ENCODE data around the gene FAM227B. TPM values are rescaled to one million over a fixed set of nuclear protein-coding genes. Genes with fewer than 3 reads are reported as not detected.

Gene FAM227B
- total and polyA plus RNA-seq, 2 of the 13 experiments (the other 11 are each of a cell fraction or from before 2014, with no cell fraction given), result 1.9 to 2.6 TPM

DNA sequence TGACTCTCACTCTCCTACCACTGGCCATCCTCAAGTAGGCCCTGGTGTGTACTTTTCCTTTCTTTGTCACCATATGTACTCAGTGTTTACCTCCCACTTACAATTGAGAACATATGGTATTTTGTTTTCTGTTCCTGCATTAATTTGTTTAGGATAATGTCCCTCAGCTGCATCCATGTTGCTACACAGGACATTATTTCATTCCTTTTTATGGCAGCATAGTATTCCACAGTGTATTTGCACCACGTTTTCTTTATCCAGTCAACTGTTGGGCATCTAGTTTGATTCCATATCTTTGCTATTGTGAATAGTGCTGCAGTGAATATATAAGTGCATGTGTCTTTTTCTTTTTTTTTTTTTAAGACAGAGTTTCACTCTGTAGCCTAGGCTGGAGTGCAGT is 324.4 kb downstream of the FAM227B start:
- no peaks in the 10 kb centered on the region for H3K9me3 ChIP-seq (ENCODE audit: low read length)
- H3K27me3 ChIP-seq (ENCODE audit: control insufficient read depth in 1 of 2, insufficient read depth in 2 of 2, low read length in 2 of 2), result no peaks in the 10 kb centered on the region
- ChIA-PET CTCF (ENCODE audit: low intra/inter-chr PET ratio, low total read pairs) (no interaction called here), POLR2A (no interaction called here)
- no peak overlapping the region for H3K9ac ChIP-seq (ENCODE audit: insufficient read depth, low read depth, low read length)
- H3K79me2 ChIP-seq (ENCODE audit: insufficient read depth, low read length), result no peaks in the 10 kb centered on the region
- no peak overlapping the region for H2AFZ ChIP-seq (ENCODE audit: low read length)
- H3K4me3 ChIP-seq (replicated peaks in 1 of 3; ENCODE audit: insufficient read depth in 1 of 3, low read depth in 2 of 3, low read length in 3 of 3), result no peak overlapping the region
- WGBS (ENCODE audit: low lambda C conversion rate), result 97% methylated on average over 1 of the region's 1 CpG
- ATAC-seq (no peak), DNase-seq (ENCODE audit: low spot score) (no peak), FAIRE-seq (no peak)
- H3K4me1 ChIP-seq (ENCODE audit: insufficient read depth, low read length), result no peaks in the 10 kb centered on the region
- H3K4me2 ChIP-seq (ENCODE audit: low read depth, low read length), result no peak overlapping the region
- TF ChIP-seq, protein P1, sequence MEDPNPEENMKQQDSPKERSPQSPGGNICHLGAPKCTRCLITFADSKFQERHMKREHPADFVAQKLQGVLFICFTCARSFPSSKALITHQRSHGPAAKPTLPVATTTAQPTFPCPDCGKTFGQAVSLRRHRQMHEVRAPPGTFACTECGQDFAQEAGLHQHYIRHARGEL (CRISPR knock-in tag; IDR thresholded peaks at IDR 0.05), result no peak
- TF ChIP-seq IKZF1 (IDR thresholded peaks at IDR 0.05), result no peak
- TF ChIP-seq ZNF124 (CRISPR knock-in tag; IDR thresholded peaks at IDR 0.05), result no peak
- no peak for TF ChIP-seq FOXC1 (CRISPR knock-in tag; IDR thresholded peaks at IDR 0.05; ENCODE audit: borderline replicate concordance)
- no peak for TF ChIP-seq MZF1 (CRISPR knock-in tag; IDR thresholded peaks at IDR 0.05; ENCODE audit: borderline replicate concordance)
- TF ChIP-seq NPAS2 (CRISPR knock-in tag; IDR thresholded peaks at IDR 0.05; ENCODE audit: borderline replicate concordance), result no peak
- no peak for TF ChIP-seq ZNF629 (CRISPR knock-in tag; conservative IDR thresholded peaks at IDR 0.05)
- TF ChIP-seq, protein P2, sequence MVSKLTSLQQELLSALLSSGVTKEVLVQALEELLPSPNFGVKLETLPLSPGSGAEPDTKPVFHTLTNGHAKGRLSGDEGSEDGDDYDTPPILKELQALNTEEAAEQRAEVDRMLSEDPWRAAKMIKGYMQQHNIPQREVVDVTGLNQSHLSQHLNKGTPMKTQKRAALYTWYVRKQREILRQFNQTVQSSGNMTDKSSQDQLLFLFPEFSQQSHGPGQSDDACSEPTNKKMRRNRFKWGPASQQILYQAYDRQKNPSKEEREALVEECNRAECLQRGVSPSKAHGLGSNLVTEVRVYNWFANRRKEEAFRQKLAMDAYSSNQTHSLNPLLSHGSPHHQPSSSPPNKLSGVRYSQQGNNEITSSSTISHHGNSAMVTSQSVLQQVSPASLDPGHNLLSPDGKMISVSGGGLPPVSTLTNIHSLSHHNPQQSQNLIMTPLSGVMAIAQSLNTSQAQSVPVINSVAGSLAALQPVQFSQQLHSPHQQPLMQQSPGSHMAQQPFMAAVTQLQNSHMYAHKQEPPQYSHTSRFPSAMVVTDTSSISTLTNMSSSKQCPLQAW (CRISPR knock-in tag; IDR thresholded peaks at IDR 0.05), result no peak
- TF ChIP-seq, protein P3, sequence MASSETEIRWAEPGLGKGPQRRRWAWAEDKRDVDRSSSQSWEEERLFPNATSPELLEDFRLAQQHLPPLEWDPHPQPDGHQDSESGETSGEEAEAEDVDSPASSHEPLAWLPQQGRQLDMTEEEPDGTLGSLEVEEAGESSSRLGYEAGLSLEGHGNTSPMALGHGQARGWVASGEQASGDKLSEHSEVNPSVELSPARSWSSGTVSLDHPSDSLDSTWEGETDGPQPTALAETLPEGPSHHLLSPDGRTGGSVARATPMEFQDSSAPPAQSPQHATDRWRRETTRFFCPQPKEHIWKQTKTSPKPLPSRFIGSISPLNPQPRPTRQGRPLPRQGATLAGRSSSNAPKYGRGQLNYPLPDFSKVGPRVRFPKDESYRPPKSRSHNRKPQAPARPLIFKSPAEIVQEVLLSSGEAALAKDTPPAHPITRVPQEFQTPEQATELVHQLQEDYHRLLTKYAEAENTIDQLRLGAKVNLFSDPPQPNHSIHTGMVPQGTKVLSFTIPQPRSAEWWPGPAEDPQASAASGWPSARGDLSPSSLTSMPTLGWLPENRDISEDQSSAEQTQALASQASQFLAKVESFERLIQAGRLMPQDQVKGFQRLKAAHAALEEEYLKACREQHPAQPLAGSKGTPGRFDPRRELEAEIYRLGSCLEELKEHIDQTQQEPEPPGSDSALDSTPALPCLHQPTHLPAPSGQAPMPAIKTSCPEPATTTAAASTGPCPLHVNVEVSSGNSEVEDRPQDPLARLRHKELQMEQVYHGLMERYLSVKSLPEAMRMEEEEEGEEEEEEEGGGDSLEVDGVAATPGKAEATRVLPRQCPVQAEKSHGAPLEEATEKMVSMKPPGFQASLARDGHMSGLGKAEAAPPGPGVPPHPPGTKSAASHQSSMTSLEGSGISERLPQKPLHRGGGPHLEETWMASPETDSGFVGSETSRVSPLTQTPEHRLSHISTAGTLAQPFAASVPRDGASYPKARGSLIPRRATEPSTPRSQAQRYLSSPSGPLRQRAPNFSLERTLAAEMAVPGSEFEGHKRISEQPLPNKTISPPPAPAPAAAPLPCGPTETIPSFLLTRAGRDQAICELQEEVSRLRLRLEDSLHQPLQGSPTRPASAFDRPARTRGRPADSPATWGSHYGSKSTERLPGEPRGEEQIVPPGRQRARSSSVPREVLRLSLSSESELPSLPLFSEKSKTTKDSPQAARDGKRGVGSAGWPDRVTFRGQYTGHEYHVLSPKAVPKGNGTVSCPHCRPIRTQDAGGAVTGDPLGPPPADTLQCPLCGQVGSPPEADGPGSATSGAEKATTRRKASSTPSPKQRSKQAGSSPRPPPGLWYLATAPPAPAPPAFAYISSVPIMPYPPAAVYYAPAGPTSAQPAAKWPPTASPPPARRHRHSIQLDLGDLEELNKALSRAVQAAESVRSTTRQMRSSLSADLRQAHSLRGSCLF (CRISPR knock-in tag; IDR thresholded peaks at IDR 0.05; ENCODE audit: borderline replicate concordance), result no peak
- TF ChIP-seq, protein P4, sequence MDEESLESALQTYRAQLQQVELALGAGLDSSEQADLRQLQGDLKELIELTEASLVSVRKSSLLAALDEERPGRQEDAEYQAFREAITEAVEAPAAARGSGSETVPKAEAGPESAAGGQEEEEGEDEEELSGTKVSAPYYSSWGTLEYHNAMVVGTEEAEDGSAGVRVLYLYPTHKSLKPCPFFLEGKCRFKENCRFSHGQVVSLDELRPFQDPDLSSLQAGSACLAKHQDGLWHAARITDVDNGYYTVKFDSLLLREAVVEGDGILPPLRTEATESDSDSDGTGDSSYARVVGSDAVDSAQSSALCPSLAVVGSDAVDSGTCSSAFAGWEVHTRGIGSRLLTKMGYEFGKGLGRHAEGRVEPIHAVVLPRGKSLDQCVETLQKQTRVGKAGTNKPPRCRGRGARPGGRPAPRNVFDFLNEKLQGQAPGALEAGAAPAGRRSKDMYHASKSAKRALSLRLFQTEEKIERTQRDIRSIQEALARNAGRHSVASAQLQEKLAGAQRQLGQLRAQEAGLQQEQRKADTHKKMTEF (CRISPR knock-in tag; IDR thresholded peaks at IDR 0.05), result no peak
- no peak for TF ChIP-seq ARHGAP35 (CRISPR knock-in tag; IDR thresholded peaks at IDR 0.05; ENCODE audit: borderline replicate concordance)
- TF ChIP-seq NFYC (CRISPR knock-in tag; IDR thresholded peaks at IDR 0.05), result no peak
- H4K20me1 ChIP-seq (ENCODE audit: insufficient read depth, low read length), result no peaks in the 10 kb centered on the region
- no TSS peak for BruUV-seq (replicated peaks)
- H3K27ac ChIP-seq (ENCODE audit: extremely low read length, insufficient read depth, low read length), result no peak overlapping the region
- intact Hi-C loops (cut with micrococcal nuclease; ENCODE audit: unreplicated experiment) (no loop called here), in situ Hi-C loops (cut with HindIII; ENCODE audit: extremely low pct_ligation_motif_present, low pct_unique_long_range_greater_than_20kb) (no loop called here)
- peaks cover 2 to 5% of the 10 kb centered on the region in 2 experiments; a peak in 3 of 5 replicates for H3K36me3 ChIP-seq (replicated peaks in 1 of 2; ENCODE audit: control insufficient read depth in 1 of 2, insufficient read depth in 2 of 2, low read length in 2 of 2)

Data from HepG2 (cell line).